Cardiac fibroblast (primary cell): ENCODE measurements around the gene ATP6V1C2.

Source experiments
- DNase-seq, 2 donors: peaks; one replicate each; pipeline versions ENCODE4 v3.0.0 to v3.0.0-alpha.2; 2010; ENCODE audit warnings: low read depth in 2 of 2
- H3K4me3 ChIP-seq, 2 donors: replicated peaks in 1 of 2; 1 replicate in 1 of 2; 2 replicates in 1 of 2; pipeline ENCODE4 v1.5.1; 2011; ENCODE audit warnings: low read depth in 2 of 2, low read length in 2 of 2, mild to moderate bottlenecking in 2 of 2, moderate library complexity in 1 of 2
- TF ChIP-seq, protein P1 (sequence below): IDR thresholded peaks from one replicate; pipeline ENCODE4 v1.5.1; 2011; ENCODE audit warnings: low read depth, mild to moderate bottlenecking, low read length, inconsistent platforms

ATP6V1C2 gene

DNA sequence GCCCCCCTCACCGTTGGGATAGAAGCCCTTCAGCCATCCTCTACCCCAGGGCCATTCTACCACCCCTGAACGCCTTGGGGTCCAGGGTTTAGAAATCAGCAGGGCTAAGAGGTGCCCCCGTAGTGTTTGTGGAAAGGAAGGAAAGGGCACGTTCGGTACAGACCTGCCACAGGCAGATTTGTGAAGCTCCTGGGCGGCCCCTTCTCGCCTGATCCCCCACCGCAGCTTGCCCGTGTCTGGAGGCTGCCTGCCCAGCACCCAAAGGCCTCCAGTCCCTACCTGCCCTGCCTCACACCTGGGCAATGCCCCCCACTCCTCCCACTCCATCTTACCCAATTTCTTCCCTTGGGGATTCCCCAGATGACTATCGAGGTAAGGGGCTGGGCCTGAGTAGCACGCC is 21.2 kb downstream of the ATP6V1C2 start:
- no peak for DNase-seq
- TF ChIP-seq, protein P1, sequence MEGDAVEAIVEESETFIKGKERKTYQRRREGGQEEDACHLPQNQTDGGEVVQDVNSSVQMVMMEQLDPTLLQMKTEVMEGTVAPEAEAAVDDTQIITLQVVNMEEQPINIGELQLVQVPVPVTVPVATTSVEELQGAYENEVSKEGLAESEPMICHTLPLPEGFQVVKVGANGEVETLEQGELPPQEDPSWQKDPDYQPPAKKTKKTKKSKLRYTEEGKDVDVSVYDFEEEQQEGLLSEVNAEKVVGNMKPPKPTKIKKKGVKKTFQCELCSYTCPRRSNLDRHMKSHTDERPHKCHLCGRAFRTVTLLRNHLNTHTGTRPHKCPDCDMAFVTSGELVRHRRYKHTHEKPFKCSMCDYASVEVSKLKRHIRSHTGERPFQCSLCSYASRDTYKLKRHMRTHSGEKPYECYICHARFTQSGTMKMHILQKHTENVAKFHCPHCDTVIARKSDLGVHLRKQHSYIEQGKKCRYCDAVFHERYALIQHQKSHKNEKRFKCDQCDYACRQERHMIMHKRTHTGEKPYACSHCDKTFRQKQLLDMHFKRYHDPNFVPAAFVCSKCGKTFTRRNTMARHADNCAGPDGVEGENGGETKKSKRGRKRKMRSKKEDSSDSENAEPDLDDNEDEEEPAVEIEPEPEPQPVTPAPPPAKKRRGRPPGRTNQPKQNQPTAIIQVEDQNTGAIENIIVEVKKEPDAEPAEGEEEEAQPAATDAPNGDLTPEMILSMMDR = no peak
- no peak overlapping the region for H3K4me3 ChIP-seq

DNA sequence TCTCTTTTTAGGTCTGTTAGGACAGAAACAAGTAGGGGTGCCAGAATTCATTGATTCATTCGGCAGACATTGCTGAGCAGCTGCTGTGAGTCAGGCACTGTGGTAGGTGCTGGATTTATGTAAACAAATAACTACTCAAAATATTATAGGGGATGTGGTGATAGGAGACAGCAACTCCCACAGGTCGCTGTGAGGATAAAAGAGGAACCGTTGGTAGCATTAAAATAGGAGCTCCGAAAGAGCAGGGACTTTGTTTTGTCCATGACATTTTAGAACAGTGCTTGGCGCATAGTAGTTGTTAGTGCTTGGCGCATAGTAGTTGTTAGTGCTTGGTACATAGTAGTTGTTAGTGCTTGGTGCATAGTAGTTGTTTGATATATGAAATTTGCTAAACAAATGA is 29.2 kb downstream of the ATP6V1C2 start:
- peak in 1 of 2 donors; percentile 47 for DNase-seq
- H3K4me3 ChIP-seq = no peak overlapping the region
- TF ChIP-seq, protein P1 = no peak

DNA sequence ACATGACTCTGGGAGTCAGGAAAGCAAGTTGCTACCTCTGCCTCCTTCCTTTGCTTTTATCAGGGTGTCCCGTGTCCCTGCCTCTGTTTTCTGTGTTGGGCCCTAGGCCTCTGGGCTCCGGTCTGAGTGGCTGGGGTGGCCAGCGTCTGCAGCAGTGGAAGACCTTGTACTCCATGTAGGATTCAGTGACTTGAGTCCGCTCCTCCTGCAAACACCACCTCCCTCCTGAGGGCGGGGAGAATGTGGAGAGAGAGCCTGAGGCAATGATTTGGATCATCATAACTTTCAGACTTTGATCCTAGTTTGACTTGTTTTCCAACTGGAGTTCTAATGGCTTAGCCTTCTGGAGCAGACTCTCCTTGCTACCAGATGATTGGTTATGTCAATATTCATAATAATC is 30.8 kb downstream of the ATP6V1C2 start:
- TF ChIP-seq, protein P1 = no peak
- no peak overlapping the region for H3K4me3 ChIP-seq
- no peak for DNase-seq

DNA sequence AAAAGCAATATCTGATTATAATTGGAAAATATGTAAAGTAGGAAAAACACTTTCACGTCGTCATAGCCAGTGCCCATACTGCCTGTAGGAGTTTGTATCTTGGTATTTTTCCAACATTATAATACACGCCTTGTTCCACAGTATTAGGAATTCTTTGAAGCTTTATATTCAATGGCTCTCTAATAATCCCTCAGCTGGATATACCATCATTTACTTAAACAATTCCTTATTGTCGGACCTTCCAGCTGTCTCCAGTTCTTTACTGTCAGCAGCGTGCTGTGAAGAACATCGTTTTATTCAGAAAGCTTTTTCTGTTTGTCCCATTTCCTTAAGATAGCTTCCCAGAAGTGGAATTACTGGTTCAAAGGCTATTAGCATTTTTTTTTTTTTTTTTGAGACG is 31.7 kb downstream of the ATP6V1C2 start:
- H3K4me3 ChIP-seq = no peak overlapping the region
- no peak for DNase-seq
- TF ChIP-seq, protein P1 = no peak

DNA sequence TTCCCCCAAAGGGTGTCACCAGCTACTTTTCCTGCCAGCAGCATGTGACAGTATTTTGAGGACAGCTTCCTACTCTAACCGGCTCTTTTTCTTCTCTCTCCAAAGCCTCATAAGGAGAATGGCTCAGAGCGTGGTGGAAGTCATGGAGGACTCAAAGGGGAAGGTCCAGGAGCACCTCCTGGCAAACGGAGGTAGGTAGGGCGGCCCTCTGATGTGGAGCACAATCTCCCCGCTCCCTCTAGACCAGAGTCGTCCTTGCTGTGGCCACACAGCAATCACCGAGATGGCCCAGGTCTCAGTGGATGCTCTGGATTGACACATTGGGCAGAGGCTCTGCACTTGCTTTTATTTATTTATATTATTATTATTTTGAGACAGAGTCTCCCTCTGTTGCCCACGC is 32.4 kb downstream of the ATP6V1C2 start:
- TF ChIP-seq, protein P1 = no peak
- H3K4me3 ChIP-seq = no peak overlapping the region
- DNase-seq = no peak

DNA sequence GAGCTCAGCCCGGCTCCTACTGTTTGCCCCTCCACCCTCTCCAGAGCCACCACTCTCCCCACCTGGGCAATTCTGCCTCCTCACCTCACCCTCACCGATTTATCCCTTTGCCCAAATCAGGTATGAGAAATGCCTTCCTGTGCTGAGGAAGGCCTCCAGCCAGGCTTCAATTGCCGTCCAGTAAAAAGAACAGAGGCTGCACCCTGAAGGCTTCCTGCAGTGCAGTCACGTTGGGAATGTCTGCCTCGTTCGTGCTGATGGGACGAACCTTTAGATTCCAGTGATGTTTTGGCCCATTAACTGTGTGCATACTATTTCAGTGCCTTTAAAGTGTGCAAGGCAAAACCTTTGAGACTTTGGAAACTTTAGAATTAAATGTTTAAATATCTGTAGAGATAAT is 34.2 kb downstream of the ATP6V1C2 start:
- TF ChIP-seq, protein P1 = no peak
- DNase-seq = no peak
- H3K4me3 ChIP-seq = no peak overlapping the region

DNA sequence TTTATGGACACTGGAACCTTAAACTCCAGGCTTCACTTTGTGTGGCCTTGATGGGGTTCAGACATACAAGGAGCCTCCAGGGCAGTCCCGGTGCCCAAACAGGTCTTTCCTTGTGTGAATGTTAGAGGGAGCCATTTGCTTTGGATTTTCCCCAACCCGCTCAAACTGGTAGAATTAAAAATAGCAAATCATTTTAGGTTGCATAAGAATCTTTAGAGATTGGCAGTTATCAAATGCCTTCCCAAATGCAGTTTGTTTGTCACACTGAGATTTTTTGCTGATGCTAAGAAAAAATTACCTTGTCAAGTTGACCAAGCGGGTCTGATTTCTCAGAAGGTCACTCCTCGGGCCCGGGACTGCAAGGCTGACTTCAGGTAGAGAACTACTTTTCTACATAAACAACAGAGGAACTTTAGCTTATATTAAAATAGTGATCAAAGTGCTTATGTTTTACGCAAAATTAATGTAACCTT is 36.4 kb downstream of the ATP6V1C2 start:
- TF ChIP-seq, protein P1 = no peak
- no peak for DNase-seq

More for the DNA sequence above, 36.4 kb downstream of the ATP6V1C2 start:
- H3K4me3 ChIP-seq = no peak overlapping the region
